ENCODE results near the gene TAOK2. TPM values are rescaled to one million over a fixed set of nuclear protein-coding genes. Genes with fewer than 3 reads are reported as not detected.

The TAOK2 gene
- total and polyA plus RNA-seq, 2 experiments from 2014 or later = 24.5 to 33.4 TPM

DNA sequence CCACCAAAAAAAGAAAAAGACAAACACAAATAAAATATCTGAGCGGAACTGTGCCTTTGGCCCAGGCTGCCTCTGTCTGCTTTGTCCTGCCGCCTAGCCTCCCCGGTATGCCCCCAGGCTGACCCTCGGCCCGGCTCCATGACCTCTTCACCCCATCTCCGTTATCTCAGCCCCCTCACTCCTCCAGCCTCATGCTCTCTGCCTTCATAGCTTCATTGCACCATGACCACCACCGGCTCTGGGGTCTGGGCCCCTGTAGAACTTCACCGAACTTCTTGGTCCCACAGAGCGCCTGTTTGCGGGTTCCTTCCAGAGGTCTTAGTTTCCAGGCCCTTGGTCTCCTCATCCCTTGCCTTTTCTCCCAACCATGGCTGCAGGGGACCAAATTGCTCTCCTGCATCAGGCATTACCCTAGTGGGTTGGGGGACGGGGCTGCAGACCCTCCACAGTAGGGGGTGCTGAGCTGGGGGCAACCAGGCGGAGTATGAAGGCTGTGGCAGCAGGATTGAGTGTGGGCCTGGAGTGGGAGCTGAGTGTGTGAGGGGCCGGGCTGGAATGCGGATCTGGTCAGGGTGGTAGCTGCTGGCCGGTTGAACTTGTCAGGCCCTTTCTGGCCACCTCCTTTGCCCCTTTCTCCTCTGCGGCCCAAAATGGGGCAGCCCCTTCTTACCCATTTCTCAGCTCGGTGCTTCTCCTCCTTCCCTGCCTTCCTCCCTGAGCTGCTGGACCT lies 14.8 kb downstream of the TAOK2 start:
- 91% methylated on average over 17 of the region's 17 CpGs for WGBS (ENCODE audit: low lambda C conversion rate, missing lambda C conversion rate)
- Histone ChIP-seq H4K20me1 (ENCODE audit: insufficient read depth, poor library complexity, severe bottlenecking) (no peaks in the 10 kb centered on the region), H3K27me3 (no peaks in the 10 kb centered on the region), H3K9me2 (replicated peaks; ENCODE audit: insufficient read depth) (no peaks in the 10 kb centered on the region), H2AFZ (no peak overlapping the region), H3K79me2 (no peaks in the 10 kb centered on the region), H3K27ac (no peak overlapping the region), H3K4me1 (ENCODE audit: insufficient read depth) (no peaks in the 10 kb centered on the region), H3K4me3 (no peak overlapping the region), H3K9me3 (ENCODE audit: low read depth) (no peaks in the 10 kb centered on the region), H3K4me2 (no peak overlapping the region), H3K36me3 (replicated peaks; ENCODE audit: insufficient read depth, low read depth) (no peaks in the 10 kb centered on the region)
- TF ChIP-seq EZH2phosphoT487 (IDR thresholded peaks at IDR 0.05; ENCODE audit: low read depth, severe bottlenecking, unreplicated experiment) = no peak
- no peak for TF ChIP-seq CTCF (IDR thresholded peaks at IDR 0.05; ENCODE audit: poor library complexity)
- no peak for TF ChIP-seq EZH2 (IDR thresholded peaks at IDR 0.05; ENCODE audit: borderline replicate concordance)
- DNase-seq (ENCODE audit: low spot score) = no peak

DNA sequence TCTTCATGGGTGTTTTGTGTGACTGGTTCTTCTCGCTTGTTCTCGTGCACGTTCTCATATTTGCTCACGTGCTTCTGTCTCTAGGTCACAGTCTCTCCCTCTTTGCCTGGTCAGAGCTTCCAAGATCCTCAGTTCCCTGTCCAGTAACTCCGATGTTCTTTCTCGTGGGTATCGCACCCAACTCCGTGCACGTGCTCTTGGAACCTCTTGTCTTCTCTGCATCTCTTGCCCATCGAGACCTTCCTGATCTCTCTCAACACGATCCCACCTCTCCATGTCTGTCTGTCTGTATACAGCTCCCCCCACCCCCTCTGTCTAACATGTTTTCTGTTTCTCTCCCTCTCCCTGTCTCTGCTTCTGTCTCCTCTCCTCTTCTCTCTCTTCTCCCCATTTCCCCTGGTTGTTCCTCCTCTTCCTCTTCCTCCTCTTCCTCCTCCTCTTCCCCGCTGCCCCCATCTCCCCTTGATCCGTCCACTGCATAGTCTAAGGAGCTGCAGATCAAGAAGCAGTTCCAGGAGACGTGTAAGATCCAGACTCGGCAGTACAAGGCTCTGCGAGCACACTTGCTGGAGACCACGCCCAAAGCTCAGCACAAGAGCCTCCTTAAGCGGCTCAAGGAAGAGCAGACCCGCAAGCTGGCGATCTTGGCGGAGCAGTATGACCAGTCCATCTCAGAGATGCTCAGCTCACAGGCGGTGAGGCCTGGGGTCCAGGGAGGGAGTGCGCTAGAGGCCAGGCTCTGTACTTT lies 15.6 kb downstream of the TAOK2 start:
- no peaks in the 10 kb centered on the region for H3K27me3 ChIP-seq
- DNase-seq (ENCODE audit: low spot score) = no peak
- H2AFZ ChIP-seq = no peak overlapping the region
- H3K79me2 ChIP-seq = no peaks in the 10 kb centered on the region
- no peak overlapping the region for H3K4me3 ChIP-seq
- no peaks in the 10 kb centered on the region for H4K20me1 ChIP-seq (ENCODE audit: insufficient read depth, poor library complexity, severe bottlenecking)
- H3K9me2 ChIP-seq (replicated peaks; ENCODE audit: insufficient read depth) = no peaks in the 10 kb centered on the region
- H3K9me3 ChIP-seq (ENCODE audit: low read depth) = no peaks in the 10 kb centered on the region
- no peaks in the 10 kb centered on the region for H3K36me3 ChIP-seq (replicated peaks; ENCODE audit: insufficient read depth, low read depth)
- 93% methylated on average over 23 of the region's 23 CpGs for WGBS (ENCODE audit: low lambda C conversion rate, missing lambda C conversion rate)
- peaks cover 2% of the 10 kb centered on the region for H3K4me1 ChIP-seq (ENCODE audit: insufficient read depth)
- no peak for TF ChIP-seq EZH2phosphoT487 (IDR thresholded peaks at IDR 0.05; ENCODE audit: low read depth, severe bottlenecking, unreplicated experiment)
- no peak for TF ChIP-seq EZH2 (IDR thresholded peaks at IDR 0.05; ENCODE audit: borderline replicate concordance)
- no peak for TF ChIP-seq CTCF (IDR thresholded peaks at IDR 0.05; ENCODE audit: poor library complexity)
- no peak overlapping the region for H3K4me2 ChIP-seq
- H3K27ac ChIP-seq = no peak overlapping the region

GRCh38 chr16:29990034-29990433 lies 16.4 kb downstream of the TAOK2 start:
- Histone ChIP-seq H3K4me1 (ENCODE audit: insufficient read depth) (peaks cover 9% of the 10 kb centered on the region), H3K27me3 (no peaks in the 10 kb centered on the region), H3K79me2 (no peaks in the 10 kb centered on the region), H3K9me3 (ENCODE audit: low read depth) (no peaks in the 10 kb centered on the region), H3K27ac (no peak overlapping the region), H4K20me1 (ENCODE audit: insufficient read depth, poor library complexity, severe bottlenecking) (no peaks in the 10 kb centered on the region), H3K4me3 (no peak overlapping the region), H2AFZ (no peak overlapping the region), H3K9me2 (replicated peaks; ENCODE audit: insufficient read depth) (no peaks in the 10 kb centered on the region), H3K36me3 (replicated peaks; ENCODE audit: insufficient read depth, low read depth) (no peaks in the 10 kb centered on the region), H3K4me2 (no peak overlapping the region)
- 73% methylated on average over 2 of the region's 2 CpGs for WGBS (ENCODE audit: low lambda C conversion rate, missing lambda C conversion rate)
- DNase-seq (ENCODE audit: low spot score) = no peak
- TF ChIP-seq EZH2 (IDR thresholded peaks at IDR 0.05; ENCODE audit: borderline replicate concordance) (no peak), EZH2phosphoT487 (IDR thresholded peaks at IDR 0.05; ENCODE audit: low read depth, severe bottlenecking, unreplicated experiment) (no peak), CTCF (IDR thresholded peaks at IDR 0.05; ENCODE audit: poor library complexity) (no peak)
